CD14-positive monocyte (primary cell): Measurements from ENCODE around the gene LDAH. TPM values are rescaled to one million over a fixed set of nuclear protein-coding genes. Genes with fewer than 3 reads are reported as not detected.

Source experiments
- DNase-seq, 3 donors: peaks; one replicate each; pipeline ENCODE4 v3.0.0-alpha.2; 2011 to 2022
- H2AFZ ChIP-seq: 2 replicates; pipeline ENCODE4 v1.6.0; 2012; ENCODE audit warnings: mild to moderate bottlenecking, low read depth, low read length, inconsistent platforms; ENCODE audit not compliant: insufficient read depth, poor library complexity, severe bottlenecking
- H3K27ac ChIP-seq, 2 donors: 1 replicate in 1 of 2; 2 replicates in 1 of 2; pipeline ENCODE4 v1.5.1; 2012 to 2013; ENCODE audit warnings: low read length in 2 of 2, control low read depth in 1 of 2, inconsistent platforms in 1 of 2, low read depth in 1 of 2, mild to moderate bottlenecking in 1 of 2
- H3K27me3 ChIP-seq, 2 donors: one replicate each; pipeline versions ENCODE4 v1.6.0 to v1.6.1; 2011 to 2013; ENCODE audit warnings: low read length in 2 of 2; ENCODE audit not compliant: control insufficient read depth in 2 of 2, insufficient read depth in 2 of 2
- H3K36me3 ChIP-seq, 2 donors: replicated peaks in 1 of 2; 1 replicate in 1 of 2; 2 replicates in 1 of 2; pipeline versions ENCODE4 v1.5.1 to v1.6.1; 2012 to 2013; ENCODE audit warnings: low read length in 2 of 2, control low read depth in 1 of 2, inconsistent platforms in 1 of 2, mild to moderate bottlenecking in 1 of 2; ENCODE audit not compliant: insufficient read depth in 2 of 2, control insufficient read depth in 1 of 2
- H3K4me1 ChIP-seq, 2 donors: 1 replicate in 1 of 2; 2 replicates in 1 of 2; pipeline versions ENCODE4 v1.5.1 to v1.6.1; 2012 to 2013; ENCODE audit warnings: low read length in 2 of 2, control low read depth in 1 of 2, inconsistent platforms in 1 of 2, mild to moderate bottlenecking in 1 of 2, moderate library complexity in 1 of 2; ENCODE audit not compliant: insufficient read depth in 2 of 2, control insufficient read depth in 1 of 2
- H3K4me2 ChIP-seq: replicated peaks from 2 replicates; pipeline ENCODE3; 2012; ENCODE audit warnings: low read length, moderate library complexity, mild to moderate bottlenecking; ENCODE audit not compliant: poor library complexity, severe bottlenecking; ENCODE audit errors: extremely low read depth
- H3K4me3 ChIP-seq, 3 experiments: fragments of 200-600 bp in 1 of 3; sonication (generic) in 1 of 3; replicated peaks in 1 of 3; 1 replicate in 2 of 3; 2 replicates in 1 of 3; pipeline ENCODE4 v1.5.1; 2011 to 2013; ENCODE audit warnings: low read length in 3 of 3, mild to moderate bottlenecking in 3 of 3, control low read depth in 2 of 3, low read depth in 2 of 3, inconsistent platforms in 1 of 3, moderate library complexity in 1 of 3
- H3K79me2 ChIP-seq: 2 replicates; pipeline ENCODE4 v1.6.0; 2012; ENCODE audit warnings: mild to moderate bottlenecking, control low read depth, inconsistent platforms, low read length, moderate library complexity; ENCODE audit not compliant: insufficient read depth
- H3K9ac ChIP-seq: 2 replicates; pipeline ENCODE4 v1.6.0; 2017; ENCODE audit warnings: low read length, mild to moderate bottlenecking; ENCODE audit not compliant: insufficient read depth, poor library complexity, severe bottlenecking
- H3K9me3 ChIP-seq, 2 donors: replicated peaks in 1 of 2; 1 replicate in 1 of 2; 2 replicates in 1 of 2; pipeline versions ENCODE4 v1.5.1 to v1.6.1; 2012 to 2013; ENCODE audit warnings: low read length in 2 of 2, control low read depth in 1 of 2; ENCODE audit not compliant: control insufficient read depth in 1 of 2, insufficient read depth in 1 of 2
- H4K20me1 ChIP-seq: 2 replicates; pipeline ENCODE4 v1.6.0; 2012; ENCODE audit warnings: mild to moderate bottlenecking, low read length, control low read depth, moderate library complexity; ENCODE audit not compliant: insufficient read depth
- H3K27ac Mint-ChIP-seq, 7 donors: one replicate each; pipeline ENCODE4 v1.8.0; 2020; ENCODE audit warnings: mild to moderate bottlenecking in 7 of 7, mixed read lengths in 7 of 7, moderate library complexity in 6 of 7, inconsistent platforms in 2 of 7
- H3K27me3 Mint-ChIP-seq, 3 donors: one replicate each; pipeline ENCODE4 v1.8.0; 2021 to 2022; ENCODE audit warnings: low read depth in 3 of 3, mild to moderate bottlenecking in 3 of 3, mixed read lengths in 3 of 3, moderate library complexity in 3 of 3, inconsistent platforms in 1 of 3
- H3K36me3 Mint-ChIP-seq, 2 donors: one replicate each; pipeline ENCODE4 v1.8.0; 2020; ENCODE audit warnings: mixed read lengths in 2 of 2, inconsistent platforms in 1 of 2, mild to moderate bottlenecking in 1 of 2
- H3K4me1 Mint-ChIP-seq: one replicate; pipeline ENCODE4 v1.8.0; 2020; ENCODE audit warnings: mild to moderate bottlenecking, mixed read lengths
- H3K4me3 Mint-ChIP-seq, 2 donors: one replicate each; pipeline ENCODE4 v1.8.0; 2020; ENCODE audit warnings: mild to moderate bottlenecking in 2 of 2, mixed read lengths in 2 of 2, moderate library complexity in 1 of 2
- H3K9me3 Mint-ChIP-seq, 7 donors: one replicate each; pipeline ENCODE4 v1.8.0; 2020 to 2022; ENCODE audit warnings: mixed read lengths in 7 of 7, mild to moderate bottlenecking in 6 of 7, moderate library complexity in 6 of 7, inconsistent platforms in 2 of 7
- CTCF ChIP-seq: fragments of 200-600 bp; IDR thresholded peaks from one replicate; pipeline ENCODE4 v1.8.0; 2022; ENCODE audit warnings: antibody characterized with exemption, mild to moderate bottlenecking
- WGBS: methylation state at CpG from one replicate; pipeline ENCODE4 v1.1.5; 2013; ENCODE audit warnings: missing lambda C conversion rate; ENCODE audit not compliant: insufficient coverage; 5-methylcytosine and 5-hydroxymethylcytosine counted together
- intact Hi-C, 2 donors: fragments of 100-400 bp; cut with micrococcal nuclease; formaldehyde crosslinking; loops; one replicate each; pipeline versions ENCODE4 v1.15.0 to v1.15.1; 2023
- polyA plus RNA-seq, 3 donors: library from polyadenylated mRNA; depleted of rRNA in 1 of 3; unstranded in 2 of 3; stranded (reverse) in 1 of 3; fragments of 300-500 nt in 2 of 3; fragments of >200 nt in 1 of 3; fragmentation: Illumina TruSeq in 2 of 3; gene quantifications; 1 replicate in 2 of 3; 2 replicates in 1 of 3; pipeline ENCODE4 v1.2.3, GENCODE V29; 2012 to 2021

The LDAH gene
- polyA plus RNA-seq, 3 donors = 3.7 to 5.7 (median 5.0) TPM

- no peak overlapping the region for H3K4me2 ChIP-seq
- Mint-ChIP-seq H3K4me3 (no peak overlapping the region), H3K4me1 (no peaks in the 10 kb centered on the region), H3K27me3 (no peaks in the 10 kb centered on the region), H3K36me3 (peaks cover 9 to 25% of the 10 kb centered on the region in 2 donors), H3K27ac (peak overlapping the region in 1 of 7 donors; percentile 19), H3K9me3 (peaks cover 0 to 5% (median 0%) of the 10 kb centered on the region in 7 donors)
- 67% methylated on average over 1 of the region's 3 CpGs for WGBS
- H4K20me1 ChIP-seq = no peaks in the 10 kb centered on the region
- H3K36me3 ChIP-seq = peaks cover 0 to 12% of the 10 kb centered on the region in 2 donors
- intact Hi-C loops = no loop called here
- H3K27me3 ChIP-seq = no peaks in the 10 kb centered on the region
- no peak overlapping the region for H3K27ac ChIP-seq
- H3K9ac ChIP-seq = no peak overlapping the region
- H3K79me2 ChIP-seq = no peaks in the 10 kb centered on the region
- no peak overlapping the region for H3K4me3 ChIP-seq
- no peak for DNase-seq
- peaks cover 0 to under 1% of the 10 kb centered on the region in 2 donors for H3K4me1 ChIP-seq
- no peaks in the 10 kb centered on the region for H3K9me3 ChIP-seq
- H2AFZ ChIP-seq = no peak overlapping the region
- no peak for TF ChIP-seq CTCF
These were observed 129.6 kb downstream of the LDAH start for GRCh38 chr2:20693317-20693716.

GRCh38 chr2:20692081-20692480 lies 130.8 kb downstream of the LDAH start:
- H3K4me3 ChIP-seq = no peak overlapping the region
- intact Hi-C loops = no loop called here
- Mint-ChIP-seq H3K9me3 (peaks cover 0 to 5% (median 0%) of the 10 kb centered on the region in 7 donors), H3K36me3 (peaks cover 14 to 26% of the 10 kb centered on the region in 2 donors), H3K4me3 (no peak overlapping the region), H3K27ac (no peak overlapping the region), H3K27me3 (no peaks in the 10 kb centered on the region), H3K4me1 (no peaks in the 10 kb centered on the region)
- peaks cover 0 to 14% of the 10 kb centered on the region in 2 donors for H3K36me3 ChIP-seq
- H3K9me3 ChIP-seq = no peaks in the 10 kb centered on the region
- H3K27ac ChIP-seq = no peak overlapping the region
- H3K9ac ChIP-seq = no peak overlapping the region
- H3K27me3 ChIP-seq = no peaks in the 10 kb centered on the region
- no peaks in the 10 kb centered on the region for H4K20me1 ChIP-seq
- WGBS = no CpG with 5 or more reads among the region's 2 CpGs
- no peaks in the 10 kb centered on the region for H3K79me2 ChIP-seq
- H3K4me1 ChIP-seq = no peaks in the 10 kb centered on the region
- no peak for TF ChIP-seq CTCF
- DNase-seq = no peak
- no peak overlapping the region for H2AFZ ChIP-seq
- no peak overlapping the region for H3K4me2 ChIP-seq
